GM23248 (cell line): Measurements from ENCODE around the gene FREY1. TPM values are rescaled to one million over a fixed set of nuclear protein-coding genes. Genes with fewer than 3 reads are reported as not detected.

ENCODE experiments used
- DNase-seq: peaks from one replicate; pipeline ENCODE4 v3.0.0-alpha.2; 2015
- H2AFZ ChIP-seq: fragments of 200-600 bp; sonication (generic); 2 replicates; pipeline ENCODE4 v1.6.1; 2016; ENCODE audit warnings: antibody characterized with exemption
- H3F3A ChIP-seq: fragments of 200-600 bp; sonication (generic); 2 replicates; pipeline ENCODE4 v1.6.1; 2016; ENCODE audit warnings: mild to moderate bottlenecking, antibody characterized with exemption, mixed run types; ENCODE audit not compliant: insufficient read depth
- H3K27ac ChIP-seq: fragments of 200-600 bp; sonication (generic); 2 replicates; pipeline ENCODE4 v1.5.1; 2016; ENCODE audit warnings: mild to moderate bottlenecking
- H3K27me3 ChIP-seq: fragments of 200-600 bp; sonication (generic); replicated peaks from 2 replicates; pipeline ENCODE4 v1.6.1; 2016; ENCODE audit warnings: mild to moderate bottlenecking; ENCODE audit not compliant: insufficient read depth
- H3K36me3 ChIP-seq: fragments of 200-600 bp; sonication (generic); 2 replicates; pipeline ENCODE4 v1.6.1; 2016; ENCODE audit warnings: low read depth, mild to moderate bottlenecking
- H3K4me1 ChIP-seq: fragments of 200-600 bp; sonication (generic); 2 replicates; pipeline ENCODE4 v1.6.1; 2016; ENCODE audit warnings: mild to moderate bottlenecking; ENCODE audit not compliant: insufficient read depth
- H3K4me2 ChIP-seq: fragments of 200-600 bp; sonication (generic); one replicate; pipeline ENCODE4 v1.6.1; 2016; ENCODE audit warnings: mild to moderate bottlenecking; ENCODE audit not compliant: unreplicated experiment
- H3K4me3 ChIP-seq: fragments of 200-600 bp; sonication (generic); 2 replicates; pipeline ENCODE4 v1.5.1; 2016; ENCODE audit warnings: mild to moderate bottlenecking
- H3K79me2 ChIP-seq: fragments of 200-600 bp; sonication (generic); 2 replicates; pipeline ENCODE4 v1.6.1; 2016; ENCODE audit warnings: mild to moderate bottlenecking; ENCODE audit not compliant: insufficient read depth
- H3K9ac ChIP-seq: fragments of 200-600 bp; sonication (generic); 2 replicates; pipeline ENCODE4 v1.6.1; 2016; ENCODE audit warnings: mild to moderate bottlenecking
- H3K9me2 ChIP-seq: fragments of 200-600 bp; sonication (generic); 2 replicates; pipeline ENCODE4 v1.6.1; 2016; ENCODE audit warnings: mixed run types, mild to moderate bottlenecking, moderate library complexity; ENCODE audit not compliant: insufficient read depth
- H3K9me3 ChIP-seq: fragments of 200-600 bp; sonication (generic); one replicate; pipeline ENCODE4 v1.6.1; 2017; ENCODE audit warnings: low read depth
- H4K20me1 ChIP-seq: fragments of 200-600 bp; sonication (generic); 2 replicates; pipeline ENCODE4 v1.6.0; 2016; ENCODE audit not compliant: insufficient read depth
- EZH2 ChIP-seq: fragments of 200-600 bp; sonication (generic); IDR thresholded peaks from 2 replicates; pipeline ENCODE4 v1.6.1; 2018; ENCODE audit warnings: antibody characterized with exemption, mild to moderate bottlenecking; ENCODE audit not compliant: insufficient read depth, poor library complexity, severe bottlenecking
- EZH2phosphoT487 ChIP-seq: fragments of 200-600 bp; sonication (generic); IDR thresholded peaks from 2 replicates; pipeline ENCODE4 v1.6.1; 2018; ENCODE audit warnings: antibody characterized with exemption, moderate library complexity, mild to moderate bottlenecking, low read depth; ENCODE audit not compliant: insufficient read depth
- WGBS, 2 experiments: methylation state at CpG; one replicate each; pipeline ENCODE4 v1.1.6; 2015 to 2017; ENCODE audit warnings: low lambda C conversion rate in 2 of 2, low coverage in 1 of 2; ENCODE audit errors: missing lambda C conversion rate in 2 of 2; 5-methylcytosine and 5-hydroxymethylcytosine counted together
- in situ Hi-C: fragments of 300-500 bp; cut with MboI; formaldehyde crosslinking; loops from 2 replicates; pipeline ENCODE4 v1.15.0; 2020
- polyA plus RNA-seq: library from polyadenylated mRNA; unstranded; fragments of >200 nt; fragmentation: Nextera tagmentation; extraction: Ambion mirVana; gene quantifications from 2 replicates; pipeline ENCODE4 v1.2.1, GENCODE V29; 2016
- total RNA-seq: library from RNA; depleted of rRNA; stranded (reverse); fragments of >200 nt; shearing (Covaris generic); gene quantifications from 2 replicates; pipeline ENCODE4 v1.2.3, GENCODE V29; 2014

FREY1 gene
- total and polyA plus RNA-seq, 2 experiments from 2014 or later: not detected

DNA sequence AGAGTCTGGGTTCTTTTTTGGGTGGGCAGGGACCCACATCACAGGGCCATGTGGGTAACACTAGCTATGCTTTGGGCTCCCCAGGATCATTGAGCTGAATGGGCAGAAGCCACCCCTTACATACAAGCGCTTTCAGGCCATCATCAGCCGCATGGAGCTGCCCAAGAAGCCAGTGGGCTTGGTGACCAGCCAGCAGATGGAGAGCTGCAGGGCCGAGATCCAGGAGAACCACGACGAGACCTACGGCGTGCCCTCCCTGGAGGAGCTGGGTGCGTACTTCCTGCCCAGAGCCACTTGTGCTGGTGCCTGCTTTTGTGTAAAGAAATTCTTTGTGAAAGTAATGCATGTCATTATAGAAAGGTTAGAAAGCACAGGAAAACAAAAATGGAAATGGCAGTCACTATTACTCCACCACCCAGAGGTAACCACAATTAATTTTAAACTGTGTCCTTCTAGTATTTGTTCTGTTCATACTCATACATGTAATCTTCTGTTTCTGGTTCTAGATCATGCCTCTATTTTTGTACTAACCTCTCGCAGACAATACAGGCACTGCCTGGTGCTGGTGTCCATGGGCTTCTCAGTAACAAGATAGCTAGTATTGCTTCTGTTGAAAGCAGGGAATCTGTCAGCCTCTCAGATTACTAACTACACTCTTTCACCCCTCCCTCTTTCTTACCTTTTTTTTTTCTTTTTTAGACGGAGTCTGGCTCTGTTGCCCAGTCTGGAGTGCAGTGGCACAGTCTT, 46.1 kb downstream of the FREY1 start:
- no peak for DNase-seq
- no peak overlapping the region for H3K4me3 ChIP-seq
- 0 out of 2 replicates have a peak, but pooled peaks cover 4% of the 10 kb centered on the region for H3K79me2 ChIP-seq
- no peaks in the 10 kb centered on the region for H3K27me3 ChIP-seq
- H3F3A ChIP-seq: peaks cover 31% of the 10 kb centered on the region
- WGBS, 2 experiments: 92 to 93% methylated on average over 10 of the region's 10 CpGs
- no peak overlapping the region for H2AFZ ChIP-seq
- H3K9me2 ChIP-seq: no peaks in the 10 kb centered on the region
- peak overlapping the region; percentile 98 for H3K27ac ChIP-seq
- peak overlapping the region; percentile 78 for H3K4me2 ChIP-seq
- no peaks in the 10 kb centered on the region for H3K9me3 ChIP-seq
- H3K36me3 ChIP-seq: peaks cover 16% of the 10 kb centered on the region; the same call in 1 of the 2 replicates
- in situ Hi-C loops: no loop called here
- TF ChIP-seq EZH2phosphoT487 (no peak), EZH2 (no peak)
- peaks cover 43% of the 10 kb centered on the region for H3K4me1 ChIP-seq
- H4K20me1 ChIP-seq: no peaks in the 10 kb centered on the region
- no peak overlapping the region; the same call in 1 of the 2 replicates for H3K9ac ChIP-seq

GRCh38 chr11:45860348-45860747, 46.7 kb downstream of the FREY1 start:
- Histone ChIP-seq H3K4me3 (0 out of 2 replicates have a peak overlapping the region, but pooled peaks have one; percentile 34), H3K27me3 (no peaks in the 10 kb centered on the region), H3K9me2 (no peaks in the 10 kb centered on the region), H2AFZ (no peak overlapping the region), H3K4me2 (peak overlapping the region; percentile 78), H3K9ac (peak overlapping the region; percentile 81), H3K36me3 (peaks cover 16% of the 10 kb centered on the region; the same call in 1 of the 2 replicates), H3K27ac (peak overlapping the region; percentile 98), H3K4me1 (peaks cover 49% of the 10 kb centered on the region), H3F3A (peaks cover 35% of the 10 kb centered on the region), H3K79me2 (peaks cover 8% of the 10 kb centered on the region), H3K9me3 (no peaks in the 10 kb centered on the region), H4K20me1 (no peaks in the 10 kb centered on the region)
- DNase-seq: no peak
- WGBS, 2 experiments: 77 to 80% methylated on average over 5 of the region's 5 CpGs
- TF ChIP-seq EZH2phosphoT487: no peak
- TF ChIP-seq EZH2: no peak
- in situ Hi-C loops: no loop called here

DNA sequence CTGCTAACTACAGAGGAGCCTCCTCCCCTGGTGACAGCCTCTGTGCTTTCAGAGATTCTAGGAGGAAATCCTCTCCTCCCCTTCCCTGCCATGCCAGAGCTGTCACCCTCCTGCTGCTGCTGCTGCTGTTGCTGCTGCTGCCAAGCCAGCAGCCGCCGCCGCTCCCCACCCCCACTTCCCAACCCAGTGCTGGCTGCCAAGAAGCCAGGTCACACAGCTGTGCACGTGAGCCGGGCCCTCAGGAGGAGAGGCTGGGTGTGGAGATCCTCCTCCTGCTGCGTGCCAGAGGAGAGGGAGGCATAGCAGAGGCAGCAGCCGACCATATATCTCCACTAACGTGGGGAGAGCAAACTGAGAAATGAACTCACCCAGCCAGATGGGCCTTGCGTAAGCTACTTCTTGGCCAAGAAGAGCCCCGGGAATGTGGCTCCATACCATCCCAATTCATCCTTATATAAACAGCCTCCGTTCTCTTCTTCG, 47.4 kb downstream of the FREY1 start:
- Histone ChIP-seq H3K4me2 (peak overlapping the region; percentile 78), H3K9me3 (no peaks in the 10 kb centered on the region), H2AFZ (no peak overlapping the region), H3F3A (peaks cover 35% of the 10 kb centered on the region), H3K9ac (peak overlapping the region; percentile 81), H3K27ac (peak overlapping the region; percentile 98), H3K4me1 (peaks cover 52% of the 10 kb centered on the region), H4K20me1 (no peaks in the 10 kb centered on the region), H3K27me3 (no peaks in the 10 kb centered on the region), H3K9me2 (no peaks in the 10 kb centered on the region), H3K4me3 (peak overlapping the region; percentile 34; the same call in 1 of the 2 replicates), H3K36me3 (peaks cover 16% of the 10 kb centered on the region; the same call in 1 of the 2 replicates), H3K79me2 (peaks cover 15% of the 10 kb centered on the region)
- WGBS, 2 experiments: 1 to 4% methylated on average over 12 of the region's 12 CpGs
- in situ Hi-C loops: no loop called here
- DNase-seq: peak; percentile 99
- TF ChIP-seq EZH2phosphoT487 (no peak), EZH2 (no peak)

DNA sequence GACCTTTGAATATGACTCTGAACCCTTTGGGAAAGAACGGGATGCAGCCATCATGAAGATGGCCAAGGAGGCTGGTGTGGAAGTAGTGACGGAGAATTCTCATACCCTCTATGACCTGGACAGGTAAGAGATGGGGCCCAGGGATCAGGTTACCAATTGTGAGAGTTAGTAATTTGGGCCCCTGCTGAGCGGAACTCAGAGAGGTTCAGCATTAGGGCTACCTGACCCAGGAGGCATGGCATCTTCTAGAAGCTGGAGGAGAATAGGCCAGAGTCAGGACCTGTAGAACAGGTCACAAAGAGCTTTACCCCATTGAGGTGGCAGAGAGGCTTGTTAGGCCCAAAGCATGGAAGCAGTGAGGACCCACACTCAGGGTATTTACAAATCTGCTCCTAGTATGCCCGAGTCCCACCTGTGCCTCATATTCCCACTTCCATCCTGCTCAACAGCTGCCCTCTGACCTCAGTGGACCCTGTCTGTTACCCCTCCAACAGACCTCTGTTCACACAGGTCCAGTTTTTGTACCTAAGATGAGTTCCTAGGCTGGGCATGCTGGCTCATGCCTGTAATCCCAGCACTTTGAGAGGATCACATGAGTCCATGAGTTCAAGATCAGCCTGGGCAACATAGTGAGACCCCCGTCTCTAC, 48.2 kb downstream of the FREY1 start:
- H3K9me2 ChIP-seq: no peaks in the 10 kb centered on the region
- DNase-seq: no peak
- no peaks in the 10 kb centered on the region for H4K20me1 ChIP-seq
- H3K36me3 ChIP-seq: peaks cover 16% of the 10 kb centered on the region; the same call in 1 of the 2 replicates
- in situ Hi-C loops: no loop called here
- no peak overlapping the region for H2AFZ ChIP-seq
- no peaks in the 10 kb centered on the region for H3K9me3 ChIP-seq
- WGBS, 2 experiments: 50 to 56% methylated on average over 5 of the region's 5 CpGs
- peaks cover 23% of the 10 kb centered on the region for H3K79me2 ChIP-seq
- H3K4me1 ChIP-seq: peaks cover 52% of the 10 kb centered on the region
- peaks cover 35% of the 10 kb centered on the region for H3F3A ChIP-seq
- peak overlapping the region; percentile 78 for H3K4me2 ChIP-seq
- peak overlapping the region; percentile 30; the same call in 1 of the 2 replicates for H3K4me3 ChIP-seq
- TF ChIP-seq EZH2phosphoT487 (no peak), EZH2 (no peak)
- H3K27me3 ChIP-seq: no peaks in the 10 kb centered on the region
- peak overlapping the region; percentile 98 for H3K27ac ChIP-seq
- H3K9ac ChIP-seq: peak overlapping the region; percentile 81
